Endometrium (tissue), 2 donors: Measurements from ENCODE around the gene PSORS1C2.
"Not testable (repeated sequence)": the region's sequence is repeated elsewhere in the genome, so short reads cannot be mapped to it uniquely, and the experiment has no call there.

Source experiments
- FAIRE-seq: peaks from 2 replicates; lab custom pipeline; 2012; peaks lifted over from hg19 to GRCh38; lab: Jason Lieb, UNC
- donor health status: control.
- donor health status: control.

The PSORS1C2 gene

DNA sequence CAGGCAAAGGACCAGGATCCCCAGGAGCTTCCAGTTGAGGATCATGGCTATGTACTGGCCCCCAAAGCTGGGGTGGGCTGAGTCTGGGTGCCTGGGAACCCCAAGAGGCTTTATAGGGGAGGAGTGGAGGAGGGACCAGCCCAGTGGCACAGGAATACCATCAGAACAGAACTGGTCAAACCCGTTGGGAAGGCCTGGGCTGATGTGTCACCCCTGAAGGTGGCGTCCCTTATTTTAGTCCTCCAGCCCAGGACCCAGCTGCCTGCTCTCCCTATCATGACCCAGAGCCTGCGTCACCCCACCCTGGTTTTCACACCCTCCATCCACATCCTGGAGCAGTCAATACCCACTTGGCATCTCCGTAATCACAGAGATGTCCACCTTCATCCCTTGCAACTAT, at the start of gene PSORS1C2:
Gene PSORS1C2, minus strand, starts transcription at position 85 of the 400 bp plus-strand sequence. Its CDS starts 40 bp downstream, at position 45.
- FAIRE-seq, result no peak

DNA sequence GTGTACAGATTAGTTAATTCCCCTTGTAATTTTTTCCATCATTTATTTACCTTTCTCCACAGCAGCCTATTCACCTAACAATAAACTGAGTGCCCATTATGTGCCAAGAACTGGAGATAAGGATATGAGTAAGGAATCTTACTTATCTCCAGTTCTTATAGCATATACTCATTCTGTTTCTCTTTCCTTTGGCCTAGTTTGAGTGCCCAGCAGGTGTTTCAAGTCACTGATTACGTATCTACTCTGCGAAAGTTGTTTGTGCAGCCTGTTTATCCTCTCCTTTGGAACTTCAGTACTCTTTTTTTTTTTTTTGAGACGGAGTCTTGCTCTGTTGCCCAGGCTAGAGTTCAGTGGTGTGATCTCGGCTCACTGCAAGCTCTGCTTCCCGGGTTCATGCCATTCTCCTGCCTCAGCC, 48.9 kb upstream of the PSORS1C2 start:
- FAIRE-seq, result no peak

DNA sequence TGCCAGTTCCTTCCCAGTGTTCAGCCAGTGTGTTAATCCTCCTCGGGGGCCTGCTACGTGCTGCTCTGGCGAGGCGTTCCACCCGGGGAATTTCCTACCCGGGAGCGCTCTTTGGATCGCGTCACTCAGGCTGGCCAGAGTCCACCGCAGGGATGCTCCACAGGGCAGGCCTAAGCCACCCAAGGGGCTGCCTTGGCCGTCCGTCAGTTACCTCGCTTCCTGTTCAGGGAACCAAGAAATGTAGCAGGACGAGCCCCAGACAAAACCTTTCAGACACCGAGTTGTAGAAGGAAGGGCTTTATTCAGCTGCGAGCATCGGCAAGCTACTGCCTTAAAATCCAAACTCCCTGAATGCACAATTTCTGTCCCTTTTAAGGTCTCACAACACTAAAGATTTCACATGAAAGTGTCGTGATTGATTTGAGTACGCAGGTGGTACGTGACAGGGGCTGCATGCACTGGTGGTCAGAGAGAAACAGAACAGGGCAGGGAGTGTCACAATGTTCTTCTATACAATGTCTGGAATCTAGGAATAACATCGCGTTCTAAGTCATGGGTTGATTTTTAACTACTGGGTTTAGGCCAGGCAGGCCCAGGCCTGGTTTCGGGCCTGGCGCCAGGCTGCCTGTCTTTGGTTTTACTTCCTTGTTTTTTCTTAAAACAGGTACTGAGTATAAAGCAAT, 47.3 kb upstream of the PSORS1C2 start:
- no peak for FAIRE-seq

DNA sequence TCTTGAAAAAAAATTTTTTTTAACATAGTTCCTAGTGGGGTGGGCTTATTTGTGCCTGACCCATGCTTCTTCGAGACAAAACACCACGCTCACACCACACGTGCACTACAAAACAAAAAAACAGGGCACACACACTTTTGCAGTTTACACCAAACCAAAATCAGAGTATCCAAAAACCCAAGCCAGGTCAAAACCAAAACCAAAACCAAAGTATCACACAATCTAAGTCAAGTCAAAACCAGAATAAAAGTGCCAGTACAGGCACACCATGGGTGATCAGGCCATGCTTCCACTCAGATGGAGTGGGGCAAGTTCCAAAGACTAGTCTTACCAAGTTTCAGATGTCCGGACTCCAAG, 46.8 kb upstream of the PSORS1C2 start:
- FAIRE-seq, result not testable (repeated sequence)

DNA sequence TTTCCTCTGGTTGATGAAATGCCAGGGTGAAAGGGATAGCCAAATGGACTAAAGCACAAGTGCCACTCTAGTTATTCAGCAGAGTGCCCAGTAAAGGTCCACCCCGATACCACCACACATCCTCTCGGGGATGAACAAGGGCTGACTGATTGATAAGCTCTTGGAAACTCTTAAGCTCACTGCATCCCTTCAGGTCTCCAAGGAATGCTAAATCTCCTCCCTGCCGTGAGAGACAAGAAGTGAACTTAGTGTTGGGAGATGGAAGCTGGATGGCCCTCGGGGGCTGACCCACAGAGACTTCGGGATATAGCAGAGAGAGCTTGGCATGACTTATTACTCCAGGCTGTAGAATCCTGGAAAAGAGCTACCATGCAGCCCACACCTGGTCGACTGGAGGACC, 45.0 kb upstream of the PSORS1C2 start:
- not testable (repeated sequence) for FAIRE-seq

DNA sequence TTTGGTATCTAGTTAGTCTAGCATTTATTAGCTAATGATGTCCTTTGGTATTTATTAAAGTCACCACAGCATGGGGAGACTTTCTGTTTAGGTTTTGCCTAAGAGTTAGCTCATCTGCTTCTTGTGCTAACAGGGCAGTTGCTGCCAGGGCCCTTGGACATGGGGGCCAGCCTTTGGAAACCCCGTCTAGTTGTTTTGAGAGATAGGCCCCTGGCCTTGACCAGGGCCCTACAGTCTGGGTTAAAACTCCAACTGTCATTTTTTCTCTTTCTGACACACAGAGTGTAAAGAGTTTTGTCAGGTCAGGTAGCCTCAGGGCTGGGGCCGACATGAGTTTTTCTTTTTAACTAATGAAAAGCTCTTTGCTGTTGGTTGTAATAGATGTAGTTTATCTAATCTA, 44.4 kb upstream of the PSORS1C2 start:
- FAIRE-seq, result not testable (repeated sequence)

DNA sequence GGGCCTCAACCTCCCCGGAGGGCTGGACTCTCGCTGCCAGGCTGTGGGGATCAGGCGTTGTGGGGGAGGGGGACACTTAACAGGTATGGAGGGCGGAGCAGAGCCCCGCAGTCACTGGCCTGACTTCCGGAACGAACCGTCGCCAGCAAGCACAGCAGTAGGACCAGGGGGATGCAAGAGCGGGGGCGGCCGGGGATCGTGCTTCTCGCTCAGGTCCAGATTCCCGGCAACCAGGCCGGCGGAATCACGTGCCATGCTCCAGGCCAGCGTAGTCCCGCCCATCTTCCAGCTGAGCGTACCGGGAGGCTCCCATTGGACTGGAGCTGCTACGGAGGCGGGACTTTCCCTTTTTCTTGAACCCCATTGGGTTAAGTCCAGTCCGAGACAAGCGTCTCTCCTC, 41.6 kb upstream of the PSORS1C2 start:
- no peak for FAIRE-seq

DNA sequence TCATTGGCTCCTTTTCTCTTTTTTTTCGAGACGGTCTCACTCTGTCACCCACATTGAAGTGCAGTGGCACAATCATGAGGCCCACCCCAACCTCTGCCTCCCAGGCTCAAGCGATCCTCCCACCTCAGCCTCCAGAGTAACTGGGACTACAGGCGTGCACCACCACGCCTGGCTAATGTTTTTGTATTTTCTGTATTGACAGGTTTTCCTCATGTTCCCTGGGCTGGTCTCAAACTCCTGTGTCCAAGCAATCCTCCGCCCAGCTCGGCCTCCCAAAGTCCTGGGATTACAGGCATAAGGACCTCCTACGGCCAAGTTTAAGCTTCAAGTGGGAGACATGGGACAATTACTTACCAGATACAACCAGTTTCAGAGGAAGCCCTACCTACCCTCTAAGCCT, 41.0 kb upstream of the PSORS1C2 start:
- no peak for FAIRE-seq

DNA sequence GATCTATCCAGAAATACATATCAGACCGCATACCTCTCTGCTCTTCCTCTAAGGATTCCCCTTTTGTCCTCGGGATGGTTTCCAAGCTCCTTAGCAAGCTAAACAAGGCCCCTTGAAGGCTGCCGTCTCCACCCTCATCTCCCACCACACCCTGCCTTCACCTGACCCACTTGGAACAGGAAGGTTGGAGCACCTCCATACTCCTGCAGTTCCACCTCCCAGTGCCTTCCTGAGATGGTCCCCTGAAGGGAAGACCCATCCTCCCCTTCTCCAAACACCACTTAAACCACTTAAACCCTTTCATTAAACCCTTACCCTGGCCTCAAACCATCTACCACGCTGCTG, 40.1 kb upstream of the PSORS1C2 start:
- FAIRE-seq, result no peak

DNA sequence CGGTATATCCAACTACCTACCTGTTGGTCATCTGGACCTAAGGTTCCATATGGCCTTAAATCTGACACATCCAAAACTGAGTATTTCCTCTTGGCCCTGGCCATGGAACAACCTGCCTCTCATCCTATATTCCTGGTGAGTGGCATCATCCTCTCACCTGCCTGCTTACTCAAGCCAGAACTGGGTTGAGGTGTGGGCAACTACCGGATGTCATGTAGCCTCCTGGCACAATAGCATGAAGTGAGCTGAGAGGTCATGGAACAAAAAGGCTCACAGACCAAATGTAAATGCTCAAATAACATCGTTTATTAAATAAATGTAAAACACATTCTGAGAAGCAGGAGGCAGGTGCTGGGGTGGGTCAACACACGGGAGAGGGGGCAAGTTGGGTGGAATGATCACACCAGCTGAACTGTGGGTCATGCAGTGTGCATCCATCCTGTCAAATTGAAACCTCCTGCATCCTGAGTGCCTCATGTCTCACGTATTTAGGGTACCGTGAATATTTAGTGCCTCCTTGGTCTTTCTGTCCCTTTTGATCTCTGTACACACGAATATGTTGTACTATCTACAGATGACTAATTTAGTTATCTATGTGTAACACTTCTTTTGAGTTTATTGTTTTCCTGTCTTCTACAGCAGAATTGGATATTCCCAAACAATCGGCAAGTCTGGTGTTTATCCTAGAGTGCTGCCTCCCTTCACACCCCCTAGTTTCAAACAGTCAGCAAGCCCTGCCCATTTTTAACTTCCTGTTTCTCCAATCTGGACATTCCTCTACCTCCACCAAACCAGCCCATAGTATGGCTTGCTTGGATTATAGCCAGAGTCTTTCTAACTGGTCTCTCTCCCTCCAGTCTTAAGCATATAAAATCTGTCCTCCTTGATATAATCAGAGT, 39.5 kb upstream of the PSORS1C2 start:
- FAIRE-seq, result no peak

DNA sequence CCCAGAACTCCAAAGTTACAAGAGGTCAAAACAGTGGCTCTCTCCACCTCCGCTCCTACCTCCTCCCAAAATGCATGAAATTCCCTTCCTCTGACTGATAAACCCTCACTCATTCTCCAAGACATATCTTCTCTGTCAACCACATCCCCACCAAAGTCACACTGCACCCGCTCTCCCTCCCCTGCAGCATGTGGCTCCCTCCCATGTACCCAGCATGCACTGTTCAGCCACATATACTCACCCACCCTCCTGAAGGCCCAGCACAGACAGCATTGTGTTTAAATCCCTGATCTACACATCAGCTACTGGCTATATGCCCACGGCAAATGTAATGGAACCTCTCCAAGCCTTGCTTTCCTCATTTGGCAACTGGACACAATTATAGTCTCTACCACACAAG, 37.1 kb upstream of the PSORS1C2 start:
- FAIRE-seq, result no peak

DNA sequence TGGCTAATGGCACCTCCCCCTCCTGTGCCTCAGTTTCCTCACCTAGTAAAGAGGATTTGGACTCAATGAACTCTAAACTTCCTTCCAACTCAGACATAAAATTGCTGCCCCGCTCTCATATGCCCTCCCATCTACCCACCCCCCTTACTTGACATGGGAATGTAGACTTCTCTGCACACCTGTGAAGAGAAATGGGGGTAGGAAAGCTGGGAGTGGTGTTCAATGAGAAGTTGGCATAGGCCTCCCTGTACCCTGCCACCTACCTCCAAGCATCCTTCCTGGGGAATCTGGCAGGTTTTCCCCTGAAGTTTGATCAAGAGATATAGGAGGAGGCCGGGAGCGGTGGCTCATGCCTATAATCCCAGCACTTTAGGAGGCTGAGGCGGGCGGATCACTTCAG, 35.5 kb upstream of the PSORS1C2 start:
- FAIRE-seq, result no peak

DNA sequence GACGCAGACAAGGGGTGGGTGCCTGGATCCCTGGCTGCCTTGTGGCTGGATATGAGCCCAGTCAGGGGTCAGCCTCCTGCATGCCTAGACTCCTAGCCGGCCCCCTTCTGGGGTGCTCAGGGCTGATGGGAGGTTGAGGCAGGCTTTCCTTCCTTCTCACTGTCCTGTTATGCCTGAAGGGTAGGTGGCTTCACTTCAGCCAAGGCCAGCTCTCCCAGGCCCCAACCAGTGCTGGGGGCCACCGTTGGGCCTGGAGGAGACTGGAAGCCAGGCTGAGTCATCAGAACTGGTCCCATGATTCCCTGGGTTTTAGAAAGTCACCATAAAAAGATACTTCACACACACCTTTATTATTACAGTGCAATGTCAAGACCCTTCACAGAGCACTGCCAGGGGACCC, 34.5 kb upstream of the PSORS1C2 start:
- no peak for FAIRE-seq

DNA sequence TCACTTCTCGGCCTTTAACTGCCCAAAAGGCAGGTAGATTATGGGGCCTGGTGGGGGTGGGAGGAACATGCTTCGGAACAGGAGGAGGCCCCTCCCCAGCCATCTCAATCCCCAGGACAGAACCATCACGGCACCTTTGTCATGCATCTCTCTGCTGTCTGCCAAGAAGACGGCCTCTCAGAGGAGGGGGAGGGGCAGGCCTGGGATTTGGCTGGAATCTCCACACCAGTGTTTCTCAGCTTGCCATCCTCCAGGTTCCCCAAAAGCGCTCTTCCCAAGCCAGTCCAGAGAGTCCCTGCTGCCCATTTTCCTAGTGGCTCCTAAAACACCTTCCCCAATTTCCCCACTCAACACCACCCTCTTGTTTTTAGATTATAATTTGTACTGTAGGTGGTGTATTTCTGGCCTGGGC, 34.1 kb upstream of the PSORS1C2 start:
- FAIRE-seq, result no peak

DNA sequence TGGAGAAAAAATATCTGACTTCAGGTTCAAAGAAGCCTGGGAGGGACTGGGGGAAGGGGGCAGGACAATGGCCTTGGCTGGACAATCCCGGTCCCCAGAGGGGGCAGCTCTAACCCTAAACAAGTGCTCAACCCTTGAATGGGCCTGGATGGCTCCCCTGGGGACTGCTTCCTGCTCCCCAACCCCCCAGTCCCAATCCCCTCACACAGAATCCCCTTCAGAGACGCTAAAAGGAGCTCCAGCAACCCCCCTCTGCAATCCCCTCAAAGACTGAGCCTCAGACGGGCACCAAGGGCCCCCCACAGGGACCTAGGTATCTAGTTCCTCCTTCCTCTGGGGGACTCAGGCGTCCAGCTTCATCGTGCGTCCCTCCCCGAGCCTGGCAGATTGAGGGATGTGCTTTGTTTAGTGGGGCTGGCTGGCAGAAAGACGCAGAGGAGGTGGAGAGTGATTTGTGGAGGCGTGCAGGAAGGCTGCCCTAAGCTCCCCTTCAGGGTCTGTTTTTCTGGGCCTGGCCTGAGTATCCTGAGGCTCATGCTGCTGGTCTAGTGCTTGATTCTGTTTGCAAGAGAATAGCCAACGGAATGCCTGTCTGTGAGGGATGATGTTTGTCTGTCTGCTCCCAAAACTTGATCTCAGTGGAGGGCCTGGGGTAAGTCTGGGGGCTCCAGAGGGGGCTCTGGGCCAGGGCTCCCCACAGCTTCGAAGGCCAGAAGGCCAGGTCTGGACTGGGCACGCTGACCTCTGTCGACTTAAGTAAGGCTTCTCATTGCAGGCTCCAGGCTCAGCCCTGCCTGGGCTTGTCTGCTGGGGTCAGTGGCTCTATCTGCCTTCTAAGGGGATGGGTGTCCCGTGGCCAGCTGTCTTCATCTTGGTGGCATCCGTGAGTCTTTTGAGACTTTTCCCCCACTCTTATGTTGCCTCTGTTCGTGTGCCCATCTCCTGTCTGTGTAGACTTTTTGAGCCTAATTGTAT, 33.4 kb upstream of the PSORS1C2 start:
- FAIRE-seq, result no peak

DNA sequence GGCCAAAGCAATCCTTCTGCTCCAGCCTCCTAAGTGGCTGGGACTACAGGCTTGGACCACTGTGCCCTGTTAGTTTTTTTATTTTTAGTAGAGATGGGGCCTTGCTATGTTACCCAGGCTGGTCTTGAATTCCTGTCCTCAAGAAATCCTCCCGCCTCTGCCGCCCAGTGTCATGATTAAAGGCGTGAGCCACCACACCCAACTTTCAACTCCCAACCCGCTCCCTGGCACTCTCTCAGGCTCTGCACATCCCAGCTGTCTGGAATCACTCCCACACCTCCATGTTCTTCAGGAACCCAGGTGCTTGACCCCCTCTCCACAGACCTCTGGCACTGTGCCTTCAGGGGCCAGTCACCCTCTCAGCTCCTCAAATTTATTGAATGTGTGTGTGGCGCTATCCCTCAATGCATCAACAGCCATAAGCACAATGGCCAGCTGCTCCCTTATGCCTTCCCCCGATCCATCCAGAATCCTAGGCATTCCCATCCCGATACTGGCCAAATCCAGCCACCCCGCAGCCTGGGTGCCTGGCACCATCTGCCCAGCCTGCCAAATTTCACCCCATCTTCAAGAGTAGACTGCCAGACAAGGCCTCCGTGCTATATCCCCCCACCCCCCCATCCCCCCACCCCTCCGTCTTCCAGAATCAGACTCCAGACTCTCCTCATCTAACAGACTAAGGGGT, 32.3 kb upstream of the PSORS1C2 start:
- no peak for FAIRE-seq

DNA sequence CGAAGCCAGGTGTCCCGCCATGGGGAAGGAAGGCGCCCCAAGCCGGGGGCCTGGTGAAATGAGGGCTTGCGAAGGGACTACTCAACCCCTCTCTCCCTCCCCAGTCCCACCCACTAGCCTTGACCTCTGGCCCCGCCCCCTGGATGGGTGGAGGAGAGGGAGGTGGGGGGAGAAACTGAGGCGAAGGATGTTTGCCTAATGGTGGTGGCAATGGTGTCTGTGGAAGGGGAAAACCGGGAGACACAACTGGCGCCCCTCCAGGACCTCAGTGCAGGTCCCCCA, 31.7 kb upstream of the PSORS1C2 start, which contains the start of gene POU5F1:
Gene POU5F1, minus strand, starts transcription at position 83 of the 282 bp plus-strand sequence. Its CDS starts 62 bp downstream, at position 21.
- no peak for FAIRE-seq

DNA sequence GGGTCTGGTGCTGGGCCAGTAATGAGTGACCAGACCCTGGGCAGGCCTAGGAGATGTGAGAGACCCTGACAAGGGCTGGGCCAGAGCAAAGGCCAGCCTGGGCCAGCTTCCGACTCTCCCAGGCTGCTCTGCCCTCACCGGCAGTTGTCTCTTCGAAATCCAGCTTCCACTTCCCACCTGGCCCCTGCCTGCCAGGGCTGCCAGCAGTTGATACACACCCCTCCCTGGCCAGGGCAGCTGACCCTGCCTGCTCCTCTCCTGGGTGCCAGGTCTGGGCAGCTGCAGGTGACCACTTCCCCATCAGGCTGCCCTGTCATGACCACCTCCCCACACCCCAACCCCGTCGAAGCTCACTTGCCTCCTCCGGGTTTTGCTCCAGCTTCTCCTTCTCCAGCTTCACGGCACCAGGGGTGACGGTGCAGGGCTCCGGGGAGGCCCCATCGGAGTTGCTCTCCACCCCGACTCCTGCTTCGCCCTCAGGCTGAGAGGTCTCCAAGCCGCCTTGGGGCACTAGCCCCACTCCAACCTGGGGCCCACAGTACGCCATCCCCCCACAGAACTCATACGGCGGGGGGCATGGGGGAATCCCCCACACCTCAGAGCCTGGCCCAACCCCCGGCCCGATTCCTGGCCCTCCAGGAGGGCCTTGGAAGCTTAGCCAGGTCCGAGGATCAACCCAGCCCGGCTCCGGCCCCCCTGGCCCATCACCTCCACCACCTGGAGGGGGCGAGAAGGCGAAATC, 31.2 kb upstream of the PSORS1C2 start:
- FAIRE-seq, result not testable (repeated sequence)

DNA sequence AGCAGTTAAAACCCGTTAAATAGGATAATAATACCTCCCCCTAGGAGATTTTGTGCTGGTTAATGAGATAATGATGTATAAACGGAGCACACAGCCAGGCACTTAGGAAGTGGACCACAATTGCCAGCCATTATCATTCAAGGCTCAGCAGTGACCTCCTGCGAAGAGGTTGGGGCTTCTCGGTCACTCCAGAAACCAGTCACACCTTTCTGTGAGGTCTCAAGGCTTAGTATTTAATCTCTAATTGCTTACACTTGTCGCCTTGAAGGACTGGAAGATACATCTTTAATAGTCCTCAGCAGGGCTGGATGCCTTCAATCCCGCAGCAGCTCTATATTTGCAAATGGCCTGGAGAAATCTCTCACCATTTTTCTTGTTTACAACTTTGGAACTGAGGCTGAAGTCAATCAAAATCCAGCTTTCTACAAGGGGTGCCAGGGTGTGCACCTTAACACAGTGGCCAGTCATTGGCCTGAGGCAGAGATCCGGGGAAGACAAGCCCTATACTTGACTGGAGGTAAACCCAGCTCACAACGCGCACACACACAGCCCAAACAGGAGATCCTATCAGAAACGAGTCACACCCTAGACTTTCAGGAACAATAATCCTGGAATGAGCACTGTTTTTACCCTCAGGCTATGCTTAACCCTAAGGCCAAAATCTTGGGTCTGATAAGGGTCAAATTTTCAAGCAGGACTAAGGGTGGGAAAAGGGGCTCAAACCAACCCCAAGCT, 30.4 kb upstream of the PSORS1C2 start:
- FAIRE-seq, result no peak

DNA sequence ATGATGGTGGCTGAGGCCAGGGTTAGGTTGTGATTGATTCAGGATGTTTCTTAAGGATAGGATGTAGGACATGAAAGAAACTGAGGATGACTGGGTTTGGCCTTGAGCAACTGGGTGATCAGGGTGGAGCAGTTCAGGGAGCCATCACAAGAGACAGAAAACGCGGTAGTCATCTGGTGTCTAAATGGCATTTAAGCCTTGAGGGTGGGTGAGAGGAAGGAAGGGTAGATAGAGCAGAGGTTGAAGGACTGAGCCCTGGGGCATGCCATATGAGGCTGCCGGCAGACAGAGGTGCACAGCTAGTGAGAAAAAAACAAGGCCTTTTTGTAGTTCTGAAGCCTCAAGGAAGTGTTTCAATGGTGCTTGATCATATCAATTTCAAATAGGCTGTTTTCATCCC, 29.7 kb upstream of the PSORS1C2 start:
- no peak for FAIRE-seq

DNA sequence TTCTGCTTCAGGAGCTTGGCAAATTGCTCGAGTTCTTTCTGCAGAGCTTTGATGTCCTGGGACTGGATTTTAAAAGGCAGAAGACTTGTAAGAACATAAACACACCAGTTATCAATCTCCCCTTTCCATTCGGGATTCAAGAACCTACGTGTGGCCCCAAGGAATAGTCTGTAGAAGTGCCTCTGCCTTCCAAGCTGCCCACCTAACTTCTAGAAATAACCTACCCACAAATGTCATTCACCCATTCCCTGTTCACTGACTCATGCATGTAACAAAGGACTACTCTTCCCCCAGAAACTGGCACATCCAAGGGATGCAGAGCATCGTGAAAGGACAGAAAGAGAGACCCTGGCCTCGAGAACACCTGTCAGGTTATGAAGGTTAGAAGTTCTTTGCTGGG, 27.1 kb upstream of the PSORS1C2 start:
- FAIRE-seq, result no peak
